WTC11 (cell line): ENCODE results near the gene ADISSP. TPM values are rescaled to one million over a fixed set of nuclear protein-coding genes. Genes with fewer than 3 reads are reported as not detected.
A peak's percentile ranks its signal among the peaks of the same experiment; 100 is the strongest.

Experiments used
- ATAC-seq: fragments of 200-7000 bp; cut with Tn5 transposase; 2 replicates; pipeline ENCODE4 v1.10.0; 2021; ENCODE audit warnings: mild to moderate bottlenecking, moderate library complexity
- CTCF ChIA-PET: fragments of 300-600 bp; sonication (Branson Sonifier 250); formaldehyde crosslinking; loops from one replicate; lab custom pipeline; 2021; ENCODE audit warnings: antibody characterized with exemption; lab: Charles Lee
- POLR2A ChIA-PET: fragments of 350-600 bp; sonication (Branson Sonifier 250); formaldehyde crosslinking; loops from one replicate; lab custom pipeline; 2021; ENCODE audit warnings: antibody characterized with exemption; lab: Charles Lee
- DNase-seq: peaks from one replicate; pipeline ENCODE4 v3.0.0; 2021; ENCODE audit warnings: low spot score
- H3K27ac Mint-ChIP-seq: 2 replicates; pipeline ENCODE4 v1.8.0; 2021; ENCODE audit warnings: mixed read lengths
- H3K27me3 Mint-ChIP-seq: 2 replicates; pipeline ENCODE4 v1.8.0; 2021; ENCODE audit warnings: low read depth, mild to moderate bottlenecking, moderate library complexity, mixed read lengths
- H3K36me3 Mint-ChIP-seq: 2 replicates; pipeline ENCODE4 v1.8.0; 2021; ENCODE audit warnings: mixed read lengths
- H3K4me1 Mint-ChIP-seq: 2 replicates; pipeline ENCODE4 v1.8.0; 2022; ENCODE audit warnings: mixed read lengths
- H3K4me3 Mint-ChIP-seq: 2 replicates; pipeline ENCODE4 v1.8.0; 2021; ENCODE audit warnings: mild to moderate bottlenecking, moderate library complexity, mixed read lengths
- H3K9me3 Mint-ChIP-seq: 2 replicates; pipeline ENCODE4 v1.8.0; 2021; ENCODE audit warnings: mixed read lengths
- ARID4B ChIP-seq: sonication (generic); formaldehyde crosslinking; IDR thresholded peaks from 2 replicates; pipeline ENCODE4 v1.8.0; 2023; ENCODE audit warnings: missing genetic modification reagents, mild to moderate bottlenecking, borderline replicate concordance
- ATF2 ChIP-seq: sonication (generic); formaldehyde crosslinking; IDR thresholded peaks from 2 replicates; pipeline ENCODE4 v1.8.1; 2022; ENCODE audit warnings: low read depth, missing genetic modification reagents, borderline replicate concordance
- ATF3 ChIP-seq: sonication (generic); formaldehyde crosslinking; conservative IDR thresholded peaks from 2 replicates; pipeline ENCODE4 v1.8.1; 2022; ENCODE audit warnings: mild to moderate bottlenecking, missing genetic modification reagents
- ELF4 ChIP-seq: sonication (generic); formaldehyde crosslinking; IDR thresholded peaks from 2 replicates; pipeline ENCODE4 v1.8.1; 2022; ENCODE audit warnings: low read depth, mild to moderate bottlenecking, moderate library complexity, missing genetic modification reagents
- FOXP4 ChIP-seq: sonication (generic); formaldehyde crosslinking; IDR thresholded peaks from 2 replicates; pipeline ENCODE4 v1.8.0; 2022; ENCODE audit warnings: mild to moderate bottlenecking, missing genetic modification reagents
- GABPB1 ChIP-seq: sonication (generic); formaldehyde crosslinking; IDR thresholded peaks from 2 replicates; pipeline ENCODE4 v1.8.1; 2023; ENCODE audit warnings: mild to moderate bottlenecking, missing genetic modification reagents
- GRHL2 ChIP-seq: fragments of 250-450 bp; sonication (Bioruptor Pico); IDR thresholded peaks from 2 replicates; pipeline ENCODE4 v1.8.0; 2022; ENCODE audit warnings: mild to moderate bottlenecking, moderate library complexity; ENCODE audit not compliant: insufficient replicate concordance, severe bottlenecking
- JAZF1 ChIP-seq: fragments of 250-450 bp; sonication (Bioruptor Pico); IDR thresholded peaks from 2 replicates; pipeline ENCODE4 v1.9.0; 2021; ENCODE audit warnings: moderate library complexity, mild to moderate bottlenecking, inconsistent platforms
- NR3C1 ChIP-seq: sonication (generic); formaldehyde crosslinking; conservative IDR thresholded peaks from 2 replicates; pipeline ENCODE4 v1.8.1; 2023; ENCODE audit warnings: low read depth, mild to moderate bottlenecking, missing genetic modification reagents
- PRRX2 ChIP-seq: fragments of 250-450 bp; sonication (Bioruptor Pico); IDR thresholded peaks from 2 replicates; pipeline ENCODE4 v1.8.0; 2021; ENCODE audit warnings: mild to moderate bottlenecking
- RORB ChIP-seq: fragments of 250-450 bp; sonication (Bioruptor Pico); IDR thresholded peaks from 2 replicates; pipeline ENCODE4 v1.9.0; 2021; ENCODE audit warnings: mild to moderate bottlenecking
- SMAD3 ChIP-seq: sonication (generic); formaldehyde crosslinking; IDR thresholded peaks from 2 replicates; pipeline ENCODE4 v1.8.0; 2022; ENCODE audit warnings: missing genetic modification reagents, mild to moderate bottlenecking, borderline replicate concordance
- SP1 ChIP-seq: sonication (generic); formaldehyde crosslinking; conservative IDR thresholded peaks from 2 replicates; pipeline ENCODE4 v1.8.1; 2022; ENCODE audit warnings: missing genetic modification reagents
- TCF7 ChIP-seq: sonication (generic); formaldehyde crosslinking; IDR thresholded peaks from 2 replicates; pipeline ENCODE4 v1.8.0; 2022; ENCODE audit warnings: mild to moderate bottlenecking, low read depth, missing genetic modification reagents, moderate library complexity
- TEAD1 ChIP-seq: sonication (generic); formaldehyde crosslinking; IDR thresholded peaks from 2 replicates; pipeline ENCODE4 v1.8.0; 2022; ENCODE audit warnings: mild to moderate bottlenecking, missing genetic modification reagents
- ZBTB21 ChIP-seq: sonication (generic); formaldehyde crosslinking; IDR thresholded peaks from 2 replicates; pipeline ENCODE4 v1.8.1; 2023; ENCODE audit warnings: mild to moderate bottlenecking, missing genetic modification reagents, borderline replicate concordance
- ZNF138 ChIP-seq: sonication (generic); formaldehyde crosslinking; conservative IDR thresholded peaks from 2 replicates; pipeline ENCODE4 v1.8.1; 2022; ENCODE audit warnings: mild to moderate bottlenecking, moderate library complexity, missing genetic modification reagents
- ZNF396 ChIP-seq: fragments of 250-450 bp; sonication (Bioruptor Pico); IDR thresholded peaks from 2 replicates; pipeline ENCODE4 v1.8.0; 2021; ENCODE audit warnings: mild to moderate bottlenecking, moderate library complexity, borderline replicate concordance
- ZNF423 ChIP-seq: fragments of 250-450 bp; sonication (Bioruptor Pico); IDR thresholded peaks from 2 replicates; pipeline ENCODE4 v2.1.2; 2022; ENCODE audit warnings: mild to moderate bottlenecking, moderate library complexity
- total RNA-seq: library from RNA; stranded (reverse); gene quantifications from 3 replicates; pipeline ENCODE4 v1.2.3, GENCODE V29; 2021
- TF ChIP-seq, protein P1 (sequence below): sonication (generic); formaldehyde crosslinking; IDR thresholded peaks from 2 replicates; pipeline ENCODE4 v1.8.1; 2022; ENCODE audit warnings: mild to moderate bottlenecking, missing genetic modification reagents, moderate library complexity, borderline replicate concordance

The ADISSP gene
- total RNA-seq, 1 experiment from 2014 or later: 129 TPM

DNA sequence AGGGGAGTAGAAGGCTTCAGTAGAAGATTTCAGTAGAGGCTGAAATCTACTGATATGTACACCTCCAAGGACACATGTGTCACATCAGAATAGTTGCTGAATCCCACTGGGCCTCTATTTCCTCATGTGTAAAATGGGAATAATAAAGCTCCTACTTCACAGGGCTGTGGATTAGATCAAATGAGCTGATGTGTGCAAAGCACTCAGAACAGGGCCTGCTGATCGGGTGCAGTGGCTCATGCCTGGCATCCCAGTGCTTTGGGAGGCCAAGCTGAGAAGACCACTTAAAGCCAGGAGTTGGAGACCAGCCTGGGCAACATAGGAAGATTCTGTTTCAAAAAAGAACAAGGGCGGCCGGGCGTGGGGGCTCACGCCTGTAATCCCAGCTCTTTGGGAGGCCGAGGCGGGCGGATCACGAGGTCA lies 44.7 kb upstream of the ADISSP start:
- CTCF ChIA-PET: interaction anchor here (1.2 to 1.8 kb wide), 4 partner anchors 26 to 63 kb away, joined by 3 to 9 read pairs (median 6); partner anchors contain the start of genes CENPB and SPEF1
- H3K27ac Mint-ChIP-seq: no peak overlapping the region

GRCh38 chr20:3811467-3812258 lies 44.1 kb upstream of the ADISSP start:
- Mint-ChIP-seq H3K4me3 (no peak overlapping the region), H3K9me3 (peaks cover 4% of the 10 kb centered on the region; the same call in 1 of the 2 replicates), H3K36me3 (no peaks in the 10 kb centered on the region)
- TF ChIP-seq PRRX2 (CRISPR knock-in tag) (no peak), GABPB1 (peak; percentile 92), TCF7 (CRISPR knock-in tag) (no peak), ATF2 (CRISPR knock-in tag) (no peak)
- TF ChIP-seq, protein P1, sequence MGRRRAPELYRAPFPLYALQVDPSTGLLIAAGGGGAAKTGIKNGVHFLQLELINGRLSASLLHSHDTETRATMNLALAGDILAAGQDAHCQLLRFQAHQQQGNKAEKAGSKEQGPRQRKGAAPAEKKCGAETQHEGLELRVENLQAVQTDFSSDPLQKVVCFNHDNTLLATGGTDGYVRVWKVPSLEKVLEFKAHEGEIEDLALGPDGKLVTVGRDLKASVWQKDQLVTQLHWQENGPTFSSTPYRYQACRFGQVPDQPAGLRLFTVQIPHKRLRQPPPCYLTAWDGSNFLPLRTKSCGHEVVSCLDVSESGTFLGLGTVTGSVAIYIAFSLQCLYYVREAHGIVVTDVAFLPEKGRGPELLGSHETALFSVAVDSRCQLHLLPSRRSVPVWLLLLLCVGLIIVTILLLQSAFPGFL (CRISPR knock-in tag): peak; percentile 71; the same call in 1 of the 2 replicates
- TF ChIP-seq, all 79 proteins: peak for 2
- ChIA-PET CTCF (interaction anchor here (0.8 to 1.8 kb wide), 4 partner anchors 9 to 33 kb away, joined by 3 to 4 read pairs (median 3); partner anchors contain the start of genes AP5S1 and SPEF1), POLR2A (no interaction called here)
- Mint-ChIP-seq H3K4me1 (peaks cover 27% of the 10 kb centered on the region), H3K27me3 (peaks cover 6% of the 10 kb centered on the region; the same call in 1 of the 2 replicates), H3K27ac (peak overlapping the region; percentile 7; the same call in 1 of the 2 replicates)
- no peak for ATAC-seq
- no peak for DNase-seq

More for the DNA sequence above, 44.7 kb upstream of the ADISSP start:
- Mint-ChIP-seq H3K9me3 (peaks cover 4% of the 10 kb centered on the region; the same call in 1 of the 2 replicates), H3K27me3 (peaks cover 6% of the 10 kb centered on the region; the same call in 1 of the 2 replicates), H3K4me1 (peaks cover 23% of the 10 kb centered on the region), H3K36me3 (no peaks in the 10 kb centered on the region), H3K4me3 (no peak overlapping the region)
- no peak for ATAC-seq
- no peak for DNase-seq
- POLR2A ChIA-PET: no interaction called here
- TF ChIP-seq ZBTB21: no peak
- no peak for TF ChIP-seq JAZF1 (CRISPR knock-in tag)
- TF ChIP-seq SMAD3 (CRISPR knock-in tag): no peak

GRCh38 chr20:3808544-3808943 lies 41.0 kb upstream of the ADISSP start:
- Mint-ChIP-seq H3K36me3 (peaks cover 24% of the 10 kb centered on the region), H3K4me3 (no peak overlapping the region), H3K27me3 (peaks cover 6% of the 10 kb centered on the region; the same call in 1 of the 2 replicates), H3K9me3 (peaks cover 4% of the 10 kb centered on the region; the same call in 1 of the 2 replicates), H3K4me1 (peaks cover 19% of the 10 kb centered on the region), H3K27ac (no peak overlapping the region)
- ChIA-PET CTCF (no interaction called here), POLR2A (no interaction called here)
- ATAC-seq: no peak
- no peak for DNase-seq
- TF ChIP-seq GRHL2: no peak
- TF ChIP-seq SP1 (CRISPR knock-in tag): no peak
- no peak for TF ChIP-seq FOXP4 (CRISPR knock-in tag)
- TF ChIP-seq ZNF396 (CRISPR knock-in tag): no peak
- TF ChIP-seq ZNF423: no peak
- TF ChIP-seq TEAD1 (CRISPR knock-in tag): no peak
- no peak for TF ChIP-seq NR3C1
- no peak for TF ChIP-seq ZNF138 (CRISPR knock-in tag)
- no peak for TF ChIP-seq RORB (CRISPR knock-in tag)
- TF ChIP-seq ELF4 (CRISPR knock-in tag): no peak
- TF ChIP-seq ARID4B: no peak
- no peak for TF ChIP-seq ATF3
